H1 (cell line): ENCODE results near the gene RBFA. TPM values are rescaled to one million over a fixed set of nuclear protein-coding genes. Genes with fewer than 3 reads are reported as not detected.

Experiments used
- BACH1 ChIP-seq: IDR thresholded peaks from 2 replicates; pipeline ENCODE4 v1.6.1; 2012; ENCODE audit warnings: low read length, improper control_type of control experiment
- EZH2 ChIP-seq: fragments of 200-600 bp; sonication (generic); IDR thresholded peaks from 2 replicates; pipeline ENCODE4 v1.7.1; 2012; ENCODE audit warnings: low read depth, mild to moderate bottlenecking, moderate library complexity, low read length, inconsistent platforms; ENCODE audit not compliant: severe bottlenecking
- polyA plus RNA-seq, 7 experiments: library from polyadenylated mRNA; depleted of rRNA in 3 of 7; stranded (reverse) in 5 of 7; unstranded in 2 of 7; fragments of >200 nt in 5 of 7; fragments of 200-250 nt in 2 of 7; gene quantifications; 1 replicate in 5 of 7; 2 replicates in 1 of 7; 4 replicates in 1 of 7; pipeline versions ENCODE4 v1.2.1 to v1.2.3, GENCODE V29; 2011 to 2013; ENCODE audit warnings: missing spikeins in 2 of 7, mixed read lengths in 2 of 7
- total RNA-seq: library from RNA; stranded (reverse); fragmentation: NEBNext Ultra II Directional; extraction: Animal tissue kit (Norgen Biotek cat#: 25700); gene quantifications from 2 replicates; pipeline ENCODE4 v1.2.1, GENCODE V29; 2021

RBFA gene
- total and polyA plus RNA-seq, 2 of the 8 experiments (the other 6 are each of a cell fraction or from before 2014, with no cell fraction given) = 19.2 to 29.5 TPM

- no peak for TF ChIP-seq BACH1
- no peak for TF ChIP-seq EZH2
Measured at GRCh38 chr18:80067321-80067720, 33.1 kb downstream of the RBFA start (continued).
